GM19452 (cell line): ENCODE measurements around the gene EGFR.

Experiments used
- ATAC-seq: cut with Tn5 transposase; IDR thresholded peaks from one replicate; pipeline ENCODE4 v1.9.1; 2021; ENCODE audit not compliant: unreplicated experiment

EGFR gene

DNA sequence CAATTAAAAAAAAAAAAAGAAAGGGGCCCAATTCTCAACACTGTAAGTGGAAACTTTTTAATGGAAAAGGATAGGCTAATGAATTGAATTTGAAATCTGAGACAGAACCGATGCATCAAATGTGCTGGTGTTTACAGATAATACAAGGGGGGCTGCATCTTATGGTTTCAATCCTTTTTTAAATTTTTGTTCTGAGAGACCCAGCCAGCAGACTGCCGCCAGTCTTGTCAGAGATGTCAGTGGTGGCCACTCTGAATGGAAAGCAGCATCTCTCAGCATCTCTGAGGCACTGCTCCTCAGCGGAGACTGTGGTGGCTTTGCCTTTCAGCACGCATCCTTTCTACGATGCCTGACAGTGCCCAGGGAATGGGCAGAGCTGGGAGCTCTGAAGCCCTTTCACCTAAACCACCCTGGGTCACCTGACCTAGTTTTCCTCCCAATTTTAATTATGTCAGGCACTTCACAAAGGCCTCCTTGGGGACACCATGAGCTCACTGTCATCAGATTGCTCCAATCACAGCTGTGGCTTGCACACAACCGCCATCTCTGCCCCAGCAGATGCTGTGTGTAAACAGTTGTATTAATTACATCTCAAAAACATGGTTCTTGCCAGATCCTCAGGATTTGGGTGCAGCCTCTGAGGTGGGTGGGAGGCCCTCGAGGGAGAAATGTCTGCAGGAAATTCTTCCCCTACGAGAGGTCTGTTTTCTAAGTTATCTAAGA lies 81.2 kb downstream of the EGFR start:
- no peak for ATAC-seq

DNA sequence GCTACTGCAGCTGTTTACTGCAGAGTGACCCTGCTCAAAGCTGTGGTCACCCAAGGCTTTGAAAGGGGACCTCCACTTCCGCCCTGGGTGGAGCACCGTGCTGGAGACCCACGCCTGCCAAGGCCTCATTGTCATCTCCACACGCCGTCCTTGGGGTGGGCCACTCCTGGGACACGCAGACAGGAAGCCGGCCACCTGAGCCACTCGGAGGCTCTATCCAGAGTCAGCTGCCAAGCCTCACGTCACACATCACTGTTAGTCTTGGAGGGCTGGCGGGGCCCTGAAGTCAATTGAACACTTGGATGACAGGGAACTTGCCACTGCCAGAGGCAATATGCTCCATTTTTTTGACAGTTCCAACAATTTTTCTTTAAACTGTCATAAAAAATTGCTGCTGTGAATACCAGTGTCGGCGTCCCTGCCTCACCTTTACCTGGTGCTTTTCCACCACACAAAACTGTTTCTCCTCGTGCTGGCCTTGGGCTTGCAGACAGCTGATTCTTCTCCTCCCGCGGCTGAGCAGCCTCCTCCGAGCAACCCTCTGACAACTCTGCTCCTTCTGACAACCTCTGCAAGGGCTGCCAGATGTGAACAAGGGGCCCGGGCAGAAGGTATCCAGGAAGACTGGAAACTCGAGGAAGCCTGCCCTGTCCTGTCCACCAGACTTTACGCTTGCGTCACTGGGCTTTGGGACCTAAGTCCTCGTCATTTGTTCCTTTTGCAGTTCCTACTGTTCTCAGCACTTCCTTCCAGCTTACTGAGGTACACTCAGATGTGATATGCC lies 81.9 kb downstream of the EGFR start:
- no peak for ATAC-seq

DNA sequence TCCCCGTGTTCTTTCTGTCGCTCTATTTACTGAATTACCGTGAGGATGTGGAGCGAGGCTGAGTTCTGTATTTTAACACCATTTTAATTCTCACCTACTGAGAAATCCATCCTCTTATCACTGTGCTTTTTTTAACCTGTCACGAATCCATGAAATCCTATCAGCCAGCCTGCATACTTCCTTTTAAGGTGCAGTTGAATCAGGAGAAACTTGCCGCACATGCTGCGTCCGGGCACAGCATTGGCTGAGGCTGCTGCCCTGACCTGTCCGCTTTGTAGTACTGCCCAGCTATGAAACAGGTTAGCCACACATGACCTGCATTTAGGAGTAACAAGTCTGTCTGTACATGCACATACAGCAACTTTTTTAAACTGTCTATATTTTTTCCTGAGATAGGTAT lies 82.5 kb downstream of the EGFR start:
- no peak for ATAC-seq

DNA sequence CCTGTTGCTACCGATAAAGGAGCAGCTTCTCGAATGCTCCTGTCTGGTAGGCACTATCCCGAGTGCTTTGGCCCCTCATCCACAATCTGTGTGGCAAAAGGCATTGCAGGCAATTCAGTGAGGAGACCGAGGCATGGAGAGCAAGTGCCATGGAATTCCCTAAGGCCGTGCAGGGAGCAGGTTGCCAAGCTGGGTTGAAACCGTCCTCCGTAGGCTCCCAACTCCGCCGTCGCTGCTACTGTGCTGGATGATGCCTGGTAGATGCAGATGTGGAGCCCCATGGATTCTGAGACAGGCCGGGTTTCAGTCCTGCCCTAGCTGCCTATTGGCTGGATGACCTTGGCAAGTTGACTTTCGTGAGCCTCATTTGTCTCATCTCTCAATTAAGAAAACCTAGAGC lies 85.3 kb downstream of the EGFR start:
- ATAC-seq = no peak

DNA sequence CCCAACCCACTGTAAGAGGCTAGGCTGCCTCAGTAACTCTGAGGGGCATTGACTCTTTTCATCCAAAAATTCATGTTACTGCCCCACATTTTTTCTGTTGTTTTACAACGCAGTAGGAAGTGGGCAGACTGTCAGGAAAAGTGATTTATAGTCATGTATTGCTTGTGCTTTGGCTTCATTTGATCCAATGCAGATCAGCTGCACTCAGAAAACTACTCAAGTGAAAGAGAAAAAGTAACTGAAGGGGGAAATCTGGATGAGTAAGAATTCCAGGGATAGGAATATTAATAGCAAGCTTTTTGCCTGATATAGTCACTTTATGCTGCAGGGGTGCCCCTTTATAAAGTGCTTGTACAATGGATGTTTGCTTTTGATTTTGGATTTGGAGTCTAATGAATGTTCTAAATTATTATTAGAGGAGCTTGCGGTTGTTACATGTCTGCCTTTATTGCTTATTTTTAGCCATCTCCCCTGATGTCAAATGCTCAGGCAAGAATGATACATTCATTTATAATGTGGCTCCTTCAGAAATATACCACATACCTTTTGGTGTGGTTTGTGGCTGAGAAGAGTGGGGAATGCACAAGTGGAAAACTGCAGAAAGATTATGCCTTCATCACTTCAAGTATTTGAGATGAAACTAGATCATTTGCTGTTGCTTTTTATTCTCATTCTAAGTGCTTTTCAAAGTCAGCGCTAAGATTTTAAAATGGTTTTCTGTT lies 86.1 kb downstream of the EGFR start:
- ATAC-seq = no peak

DNA sequence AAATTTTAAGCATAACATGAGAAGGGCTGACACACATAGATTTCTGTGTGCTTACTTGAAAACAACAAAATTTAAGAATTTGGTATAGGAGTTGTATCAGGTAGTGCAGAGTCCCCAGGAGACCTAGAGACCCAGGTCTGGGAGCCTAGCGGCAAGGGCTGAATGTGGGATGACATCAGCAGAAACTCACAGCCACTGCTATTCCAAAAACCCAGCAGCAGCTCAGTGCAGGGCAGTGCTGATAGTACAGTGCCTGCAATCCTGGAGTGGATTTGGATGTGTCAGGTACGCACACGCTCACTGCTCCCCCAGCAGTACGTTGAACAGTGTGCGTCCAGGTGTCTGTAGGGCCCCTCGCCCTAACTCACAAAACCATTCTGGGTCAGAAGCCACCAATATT lies 87.1 kb downstream of the EGFR start:
- ATAC-seq = no peak

DNA sequence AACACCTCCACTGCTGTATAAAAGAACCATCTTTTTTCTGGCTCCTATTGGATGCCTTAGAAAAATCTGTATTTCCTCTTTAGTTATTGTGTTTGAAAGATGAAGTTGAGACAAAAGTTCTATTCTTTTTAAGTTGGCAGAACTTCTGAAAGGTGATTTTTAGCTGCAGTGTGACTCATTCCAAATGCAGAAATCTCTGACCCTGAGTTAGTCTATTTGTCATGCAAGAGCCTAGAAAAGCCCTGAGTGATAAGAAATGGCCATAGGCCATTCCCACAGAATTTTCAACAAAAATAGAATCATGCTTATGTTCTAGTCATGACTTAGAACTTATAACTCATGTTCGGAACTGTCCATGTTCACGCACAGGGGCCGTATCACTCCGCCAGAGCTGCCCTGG lies 89.1 kb downstream of the EGFR start:
- no peak for ATAC-seq

DNA sequence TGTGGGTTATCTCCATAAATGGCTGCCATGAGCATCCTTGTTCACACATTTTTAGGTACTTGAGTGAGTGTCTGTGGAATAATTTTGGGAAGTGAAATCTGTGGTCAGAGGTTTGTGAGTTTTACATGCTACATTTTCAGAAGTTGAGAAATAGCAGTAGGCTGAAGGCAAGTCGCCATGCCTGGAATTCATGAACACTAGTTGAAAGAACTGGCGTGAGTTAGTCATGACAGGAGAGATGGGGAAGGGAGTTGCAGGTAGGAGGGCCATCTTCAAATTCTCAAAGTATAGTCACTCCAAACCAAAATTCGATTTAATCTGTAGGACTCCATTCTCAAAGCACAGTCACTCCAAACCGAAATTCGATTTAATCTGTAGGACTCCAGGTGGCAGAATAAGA lies 89.6 kb downstream of the EGFR start:
- ATAC-seq = no peak

DNA sequence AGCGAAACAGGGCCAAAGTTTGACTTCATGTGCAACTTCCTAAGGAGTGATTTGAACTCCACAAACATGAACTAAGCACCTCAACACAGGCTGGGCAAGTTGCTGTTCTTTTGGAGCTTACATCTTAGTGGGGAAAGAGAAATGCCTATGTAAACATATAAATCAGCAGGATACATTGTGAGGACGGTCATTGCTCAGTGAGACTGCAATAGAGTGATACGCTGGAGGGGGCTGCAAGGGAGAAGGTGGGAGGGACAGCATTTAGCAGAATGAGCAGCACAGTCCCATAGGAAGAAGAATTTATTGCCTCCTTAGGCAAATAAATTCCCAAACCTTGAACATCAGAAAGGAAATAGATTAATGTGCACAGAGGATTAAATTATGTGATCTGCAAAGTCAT lies 90.0 kb downstream of the EGFR start:
- no peak for ATAC-seq

DNA sequence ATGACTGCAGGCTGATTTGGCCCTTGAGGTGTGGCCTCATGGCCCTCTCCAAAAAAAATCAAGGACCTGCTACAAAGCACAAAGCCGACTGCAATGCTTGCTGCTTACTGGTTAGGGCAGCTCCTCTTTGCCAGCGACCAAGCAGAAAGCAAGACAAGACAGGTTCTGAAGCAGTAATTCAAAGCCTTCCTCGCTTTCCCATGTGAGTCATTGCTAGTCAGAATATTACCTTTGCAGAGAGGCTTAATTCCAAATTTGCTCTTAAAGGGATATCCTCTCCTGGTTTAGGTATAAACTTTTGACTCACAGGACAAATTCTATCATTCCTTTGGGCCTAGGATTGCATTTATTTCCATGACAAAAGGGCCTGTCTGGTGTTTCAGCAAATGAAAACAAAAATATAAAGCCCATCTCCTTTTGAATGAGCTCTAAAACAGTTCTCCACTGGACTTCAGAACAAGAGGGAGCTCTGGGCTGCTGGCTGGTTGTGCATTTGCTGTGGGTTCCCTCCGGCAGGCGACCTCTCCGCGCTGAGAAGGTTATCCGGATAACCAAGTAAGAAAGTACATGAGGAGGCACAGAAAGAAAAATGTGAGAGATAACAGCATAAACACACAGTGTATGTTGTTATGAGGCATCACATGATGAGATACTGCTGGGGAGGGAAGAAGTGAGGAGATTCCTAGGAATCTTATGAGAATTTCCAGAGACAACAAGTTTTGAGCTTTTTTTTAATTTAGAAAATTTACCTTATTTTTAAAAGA lies 90.8 kb downstream of the EGFR start:
- ATAC-seq = no peak

DNA sequence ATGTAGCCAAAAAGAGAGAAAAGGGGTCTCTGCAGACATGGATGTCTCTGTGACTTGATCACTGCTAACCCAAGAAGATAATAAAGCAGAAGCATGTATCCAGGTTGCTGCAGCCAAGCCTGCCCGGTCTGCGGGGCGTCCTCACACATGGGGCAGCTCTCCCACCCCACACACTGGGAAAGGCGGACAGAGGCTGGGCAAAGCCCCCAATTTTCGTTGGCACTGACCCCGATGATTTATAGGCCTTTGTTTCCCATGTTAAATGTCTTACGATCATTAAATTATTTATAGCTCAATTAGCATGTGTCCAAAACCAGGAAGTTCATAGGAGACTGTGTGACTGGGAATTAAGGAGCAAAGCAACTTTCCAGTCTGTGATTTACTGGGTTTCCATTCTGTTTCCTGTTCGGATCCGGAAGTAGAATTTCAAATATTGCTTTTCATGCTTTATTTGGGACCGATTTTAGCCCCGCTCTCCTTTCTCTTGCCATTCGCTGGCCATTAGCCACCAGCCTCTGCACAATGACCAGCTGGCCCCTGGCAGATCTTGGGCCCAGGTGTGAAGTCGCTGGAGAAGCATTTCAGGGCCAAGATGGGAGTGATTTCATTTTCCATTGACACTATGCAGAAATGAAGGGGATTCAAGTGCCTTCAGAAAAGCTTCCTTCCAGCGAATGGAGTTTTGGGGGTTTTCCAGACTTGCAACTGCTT lies 91.6 kb downstream of the EGFR start:
- no peak for ATAC-seq

DNA sequence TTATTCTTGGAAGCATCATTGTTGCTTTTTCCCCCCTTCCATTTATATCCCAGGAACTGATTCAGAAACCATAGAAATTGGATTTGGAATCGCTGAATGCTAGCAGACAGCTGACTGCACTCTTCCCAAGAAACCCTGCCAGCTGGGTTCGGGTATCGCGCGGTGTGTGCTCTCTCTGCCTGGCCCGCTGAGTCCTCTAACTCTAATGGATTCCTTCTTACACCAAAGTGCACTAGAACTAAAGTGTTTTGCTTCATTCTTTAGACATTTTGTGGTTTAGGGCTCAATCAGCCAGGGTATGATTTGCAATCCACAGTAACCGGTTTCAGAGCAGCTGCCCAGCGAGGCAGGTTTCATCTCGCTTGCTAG lies 92.2 kb downstream of the EGFR start:
- no peak for ATAC-seq

DNA sequence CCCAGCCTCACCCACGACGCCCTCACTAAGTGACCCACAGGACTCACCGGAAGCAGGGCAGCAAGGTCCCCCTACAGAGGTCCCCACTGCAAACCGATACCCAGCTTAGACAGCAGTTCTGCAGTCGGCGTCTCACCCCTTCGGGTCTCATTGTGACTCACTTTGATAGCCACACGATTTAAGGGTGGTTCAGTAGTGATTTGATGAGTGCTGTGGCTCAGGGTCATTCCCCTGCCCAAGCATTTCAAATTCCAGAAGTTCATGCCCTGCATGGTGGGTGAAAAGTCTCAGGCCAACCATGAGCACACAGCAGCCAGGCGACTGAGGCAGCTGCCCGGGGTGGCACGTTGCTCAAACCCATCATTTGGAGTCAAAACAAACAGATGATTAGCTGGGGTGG lies 93.2 kb downstream of the EGFR start:
- no peak for ATAC-seq

DNA sequence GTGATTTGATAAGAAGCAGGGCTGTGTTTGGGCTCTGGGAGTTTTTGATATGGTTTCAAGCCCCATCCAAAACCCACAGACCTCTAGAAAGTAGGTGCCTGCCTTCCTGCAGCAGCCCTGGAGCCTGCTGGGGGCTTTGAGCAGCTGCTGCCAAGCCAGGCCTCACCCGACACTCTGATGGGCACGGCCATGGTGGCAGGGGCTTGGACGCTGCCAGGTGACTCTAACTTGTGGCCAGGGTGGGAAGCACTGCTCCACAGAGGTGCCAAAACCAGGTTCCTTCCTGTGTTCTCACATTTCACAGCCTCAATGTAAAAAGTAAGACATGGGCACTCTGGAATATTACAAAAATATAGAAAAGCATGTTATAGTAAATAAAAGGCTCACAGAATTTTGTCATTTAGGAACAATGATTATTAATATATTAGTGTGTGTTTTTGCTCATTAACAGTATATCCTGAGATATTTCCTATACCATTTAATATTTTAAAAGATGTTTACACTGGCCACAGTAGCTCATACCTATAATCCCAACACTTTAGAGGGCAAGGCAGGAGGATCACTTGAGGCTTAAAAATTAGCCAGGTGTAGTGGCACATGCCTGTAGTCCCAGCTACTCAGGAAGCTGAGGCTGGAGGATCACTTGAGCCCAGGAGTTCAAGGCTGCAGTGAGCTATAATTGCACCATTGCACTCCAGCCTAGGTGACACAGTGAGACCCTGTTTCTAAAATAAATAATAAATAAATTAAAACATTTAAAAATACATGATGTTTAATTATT lies 95.1 kb downstream of the EGFR start:
- no peak for ATAC-seq

DNA sequence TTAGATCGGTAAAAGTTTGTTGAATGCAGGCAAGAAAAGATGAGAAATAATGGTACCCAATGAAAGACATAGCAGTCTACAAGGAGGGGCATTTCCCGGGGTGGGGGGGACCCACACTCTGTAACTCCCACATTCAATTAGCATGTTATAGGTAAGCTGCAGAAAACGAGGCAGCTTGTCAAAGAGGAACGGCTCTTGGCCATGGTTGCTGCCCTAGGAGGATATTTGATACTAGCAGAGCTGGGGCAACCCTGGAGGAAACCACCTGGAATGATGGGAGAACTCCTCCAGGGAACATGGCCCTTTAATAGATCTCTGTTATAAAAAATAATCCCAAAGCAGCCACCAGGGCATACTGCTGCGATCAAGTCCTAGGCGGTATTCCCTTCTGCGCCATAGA lies 98.5 kb downstream of the EGFR start:
- no peak for ATAC-seq

DNA sequence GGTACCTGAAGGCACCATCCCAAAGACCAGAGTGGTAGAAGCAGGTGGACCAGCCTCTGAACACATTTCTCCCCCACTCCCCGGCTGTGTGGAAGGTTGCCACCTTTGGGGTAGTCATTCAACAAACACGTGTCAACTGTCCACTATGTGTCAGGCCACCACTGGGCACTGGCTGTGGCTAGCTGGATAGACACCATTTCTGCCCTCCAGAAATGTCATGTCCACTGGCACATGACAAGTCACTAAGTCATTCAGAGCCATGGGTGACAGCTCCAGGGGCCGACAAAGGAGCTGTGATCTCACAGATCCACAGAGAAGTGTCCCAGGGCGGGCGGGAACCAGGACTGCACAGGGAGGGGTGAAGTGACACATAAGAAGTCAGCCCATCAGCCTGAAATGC lies 99.6 kb downstream of the EGFR start:
- ATAC-seq = no peak

DNA sequence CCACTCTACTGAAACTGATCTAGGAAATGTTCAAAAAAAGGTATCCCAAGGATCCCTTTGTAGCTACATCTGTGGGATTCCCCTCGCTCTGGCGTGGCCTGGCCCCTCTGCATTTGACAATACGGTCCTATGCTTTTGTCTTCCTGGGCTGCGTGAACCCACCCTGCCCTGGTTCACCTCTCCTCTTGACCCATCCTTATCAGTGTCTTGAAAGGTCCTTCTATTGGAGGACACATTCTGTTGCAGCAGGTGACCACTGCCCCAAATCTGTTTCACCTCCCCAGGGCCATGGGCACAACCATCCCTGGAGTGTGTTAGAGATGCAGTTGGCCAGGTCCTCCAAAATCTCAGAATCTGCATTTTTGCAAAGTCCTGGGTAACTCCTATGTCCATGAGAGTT lies 100.8 kb downstream of the EGFR start:
- ATAC-seq = no peak

DNA sequence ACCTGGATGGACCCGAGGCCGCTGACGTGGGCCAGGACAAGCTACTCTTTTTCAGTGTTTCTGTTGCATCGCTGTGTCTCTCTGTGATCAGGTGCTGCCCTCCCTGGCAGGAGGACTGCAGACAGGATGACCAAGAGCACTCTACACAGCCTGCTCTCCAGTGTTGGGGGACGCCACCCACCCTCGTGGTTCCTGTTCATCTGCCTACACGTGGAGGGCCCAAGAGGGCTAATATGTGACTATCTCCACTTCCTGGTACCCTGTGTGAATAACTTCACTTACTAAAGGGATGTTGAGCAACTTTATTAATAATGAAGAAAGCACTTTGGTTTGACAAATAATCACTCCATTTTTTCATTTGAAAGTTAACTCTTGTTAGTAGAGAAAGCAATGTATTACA lies 101.3 kb downstream of the EGFR start:
- ATAC-seq = no peak

DNA sequence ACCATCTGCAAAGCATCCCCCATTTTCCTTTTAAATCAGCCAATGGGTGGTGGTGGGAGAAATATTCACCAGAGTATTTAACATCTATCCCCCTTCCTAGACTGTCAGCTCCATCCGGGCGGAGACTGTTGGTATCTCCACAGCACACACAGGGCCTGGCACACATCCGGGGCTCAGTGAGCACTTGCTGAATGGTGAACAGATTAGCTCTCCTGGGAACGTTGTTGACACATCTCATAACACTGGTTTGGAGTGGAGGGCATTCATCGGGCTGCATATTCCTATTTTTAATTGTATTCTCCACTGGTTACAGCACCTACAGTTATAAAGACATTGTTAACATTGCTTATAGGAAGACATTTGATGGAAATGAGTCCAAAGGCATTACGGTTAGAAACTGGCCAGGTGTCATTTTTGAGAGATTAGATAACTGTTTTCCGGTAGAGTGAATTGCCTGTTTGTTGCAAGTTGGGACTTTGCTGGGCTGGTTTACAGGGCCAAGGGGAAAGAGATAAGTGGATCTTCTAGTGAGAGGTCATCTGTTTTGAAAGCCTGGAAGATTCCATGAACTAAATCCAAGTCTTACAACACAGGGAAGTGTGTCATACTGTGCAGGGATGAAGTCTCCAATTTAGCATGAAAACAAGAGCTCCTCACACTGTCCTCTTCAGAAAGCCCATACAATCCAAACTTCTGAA lies 101.8 kb downstream of the EGFR start:
- ATAC-seq = no peak
